ENCODE data around the gene PNMA6A. TPM values are rescaled to one million over a fixed set of nuclear protein-coding genes. Genes with fewer than 3 reads are reported as not detected.

The PNMA6A gene
- total and polyA plus RNA-seq, 2 of the 13 experiments (the other 11 are each of a cell fraction or from before 2014, with no cell fraction given) = 0.11 to 0.66 TPM

GRCh38 chrX:153055871-153056749, 16.1 kb upstream of the PNMA6A start, which contains the start of gene PNMA3:
TSS of gene PNMA3 (plus strand) at chrX:153056470. CDS start at chrX:153057056, 586 bp downstream.
- no peak for TF ChIP-seq SP140L (CRISPR knock-in tag; IDR thresholded peaks at IDR 0.05; ENCODE audit: borderline replicate concordance)
- TF ChIP-seq, protein P1, sequence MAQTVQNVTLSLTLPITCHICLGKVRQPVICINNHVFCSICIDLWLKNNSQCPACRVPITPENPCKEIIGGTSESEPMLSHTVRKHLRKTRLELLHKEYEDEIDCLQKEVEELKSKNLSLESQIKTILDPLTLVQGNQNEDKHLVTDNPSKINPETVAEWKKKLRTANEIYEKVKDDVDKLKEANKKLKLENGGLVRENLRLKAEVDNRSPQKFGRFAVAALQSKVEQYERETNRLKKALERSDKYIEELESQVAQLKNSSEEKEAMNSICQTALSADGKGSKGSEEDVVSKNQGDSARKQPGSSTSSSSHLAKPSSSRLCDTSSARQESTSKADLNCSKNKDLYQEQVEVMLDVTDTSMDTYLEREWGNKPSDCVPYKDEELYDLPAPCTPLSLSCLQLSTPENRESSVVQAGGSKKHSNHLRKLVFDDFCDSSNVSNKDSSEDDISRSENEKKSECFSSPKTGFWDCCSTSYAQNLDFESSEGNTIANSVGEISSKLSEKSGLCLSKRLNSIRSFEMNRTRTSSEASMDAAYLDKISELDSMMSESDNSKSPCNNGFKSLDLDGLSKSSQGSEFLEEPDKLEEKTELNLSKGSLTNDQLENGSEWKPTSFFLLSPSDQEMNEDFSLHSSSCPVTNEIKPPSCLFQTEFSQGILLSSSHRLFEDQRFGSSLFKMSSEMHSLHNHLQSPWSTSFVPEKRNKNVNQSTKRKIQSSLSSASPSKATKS (CRISPR knock-in tag; IDR thresholded peaks at IDR 0.05) = no peak
- TF ChIP-seq LCORL (IDR thresholded peaks at IDR 0.05) = no peak
- TF ChIP-seq LCORL (CRISPR knock-in tag; IDR thresholded peaks at IDR 0.05) = no peak
- TF ChIP-seq JUNB (CRISPR knock-in tag; IDR thresholded peaks at IDR 0.05; ENCODE audit: borderline replicate concordance) = no peak
- TF ChIP-seq ZNF546 (CRISPR knock-in tag; conservative IDR thresholded peaks at IDR 0.05) = no peak
- no peak for TF ChIP-seq ZNF749 (CRISPR knock-in tag; IDR thresholded peaks at IDR 0.05; ENCODE audit: borderline replicate concordance)
- TF ChIP-seq ZBTB42 (CRISPR knock-in tag; IDR thresholded peaks at IDR 0.05) = no peak
- TF ChIP-seq SP5 (CRISPR knock-in tag; IDR thresholded peaks at IDR 0.05; ENCODE audit: borderline replicate concordance, low read depth) = no peak
- no peak for TF ChIP-seq ZBTB8A (CRISPR knock-in tag; IDR thresholded peaks at IDR 0.05; ENCODE audit: borderline replicate concordance, low read depth)
- intact Hi-C loops (cut with micrococcal nuclease; ENCODE audit: unreplicated experiment) (no loop called here), in situ Hi-C loops (cut with HindIII; ENCODE audit: extremely low pct_ligation_motif_present, low pct_unique_long_range_greater_than_20kb) (no loop called here)
- Histone ChIP-seq H3K4me2 (ENCODE audit: low read depth, low read length) (no peak within 1 kb of the TSS), H3K4me1 (ENCODE audit: insufficient read depth, low read length) (no peaks in the 10 kb centered on the region), H3K79me2 (ENCODE audit: insufficient read depth, low read length) (no peaks in the 10 kb centered on the region), H3K9me3 (ENCODE audit: low read length) (no peaks in the 10 kb centered on the region), H3K9ac (ENCODE audit: insufficient read depth, low read depth, low read length) (no peak within 1 kb of the TSS), H3K4me3 (replicated peaks in 1 of 3; ENCODE audit: insufficient read depth in 1 of 3, low read depth in 2 of 3, low read length in 3 of 3) (no peak within 1 kb of the TSS), H4K20me1 (ENCODE audit: insufficient read depth, low read length) (no peaks in the 10 kb centered on the region), H3K36me3 (replicated peaks in 1 of 2; ENCODE audit: control insufficient read depth in 1 of 2, insufficient read depth in 2 of 2, low read length in 2 of 2) (no peaks in the 10 kb centered on the region), H2AFZ (ENCODE audit: low read length) (no peak within 1 kb of the TSS), H3K27ac (ENCODE audit: extremely low read length, insufficient read depth, low read length) (no peak within 1 kb of the TSS), H3K27me3 (ENCODE audit: control insufficient read depth in 1 of 2, insufficient read depth in 2 of 2, low read length in 2 of 2) (no peaks in the 10 kb centered on the region)
- BruUV-seq (replicated peaks) = no TSS peak
- DNase-seq (ENCODE audit: low spot score) (no peak), FAIRE-seq (no peak), ATAC-seq (no peak)
- 98% methylated on average over 19 of the region's 80 CpGs for WGBS (ENCODE audit: low lambda C conversion rate)
- CTCF ChIA-PET (ENCODE audit: low intra/inter-chr PET ratio, low total read pairs) = no interaction called here
- POLR2A ChIA-PET = no interaction called here
